PC-9 (cell line): Measurements from ENCODE around the gene ELK4.

ENCODE experiments used
- EZH2 ChIP-seq: fragments of 200-600 bp; sonication (generic); IDR thresholded peaks from 2 replicates; pipeline ENCODE4 v1.8.0; 2017; ENCODE audit warnings: antibody characterized with exemption, low read depth
- TF ChIP-seq, protein P1 (sequence below): fragments of 200-600 bp; sonication (generic); conservative IDR thresholded peaks from 2 replicates; pipeline ENCODE4 v1.6.1; 2017; ENCODE audit warnings: mixed run types, antibody characterized with exemption, mild to moderate bottlenecking, moderate library complexity

GRCh38 chr1:205615789-205616188, 16.0 kb downstream of the ELK4 start:
- TF ChIP-seq, protein P1, sequence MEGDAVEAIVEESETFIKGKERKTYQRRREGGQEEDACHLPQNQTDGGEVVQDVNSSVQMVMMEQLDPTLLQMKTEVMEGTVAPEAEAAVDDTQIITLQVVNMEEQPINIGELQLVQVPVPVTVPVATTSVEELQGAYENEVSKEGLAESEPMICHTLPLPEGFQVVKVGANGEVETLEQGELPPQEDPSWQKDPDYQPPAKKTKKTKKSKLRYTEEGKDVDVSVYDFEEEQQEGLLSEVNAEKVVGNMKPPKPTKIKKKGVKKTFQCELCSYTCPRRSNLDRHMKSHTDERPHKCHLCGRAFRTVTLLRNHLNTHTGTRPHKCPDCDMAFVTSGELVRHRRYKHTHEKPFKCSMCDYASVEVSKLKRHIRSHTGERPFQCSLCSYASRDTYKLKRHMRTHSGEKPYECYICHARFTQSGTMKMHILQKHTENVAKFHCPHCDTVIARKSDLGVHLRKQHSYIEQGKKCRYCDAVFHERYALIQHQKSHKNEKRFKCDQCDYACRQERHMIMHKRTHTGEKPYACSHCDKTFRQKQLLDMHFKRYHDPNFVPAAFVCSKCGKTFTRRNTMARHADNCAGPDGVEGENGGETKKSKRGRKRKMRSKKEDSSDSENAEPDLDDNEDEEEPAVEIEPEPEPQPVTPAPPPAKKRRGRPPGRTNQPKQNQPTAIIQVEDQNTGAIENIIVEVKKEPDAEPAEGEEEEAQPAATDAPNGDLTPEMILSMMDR = no peak
- no peak for TF ChIP-seq EZH2
